HAP-1 (cell line): ENCODE measurements around the gene TTC9B.

Experiments used
- DNase-seq, 2 experiments: peaks; one replicate each; pipeline ENCODE4 v3.0.0-alpha.2; 2016 to 2020; ENCODE audit warnings: low spot score in 2 of 2
- H3K27me3 ChIP-seq: fragments of 250-450 bp; sonication (Bioruptor Pico); 2 replicates; pipeline ENCODE4 v1.5.1; 2020; ENCODE audit warnings: low read depth, mild to moderate bottlenecking, moderate library complexity
- H3K36me3 ChIP-seq: fragments of 250-450 bp; sonication (Bioruptor Pico); replicated peaks from 2 replicates; pipeline ENCODE4 v1.5.1; 2020; ENCODE audit warnings: mild to moderate bottlenecking
- H3K4me1 ChIP-seq: fragments of 250-450 bp; sonication (Bioruptor Pico); 2 replicates; pipeline ENCODE4 v1.5.1; 2020; ENCODE audit warnings: mild to moderate bottlenecking
- H3K4me3 ChIP-seq: fragments of 250-450 bp; sonication (Bioruptor Pico); 2 replicates; pipeline ENCODE4 v1.5.1; 2020; ENCODE audit warnings: mild to moderate bottlenecking, moderate library complexity
- H3K9me3 ChIP-seq: fragments of 250-450 bp; sonication (Bioruptor Pico); 2 replicates; pipeline ENCODE4 v1.5.1; 2020; ENCODE audit warnings: mild to moderate bottlenecking, moderate library complexity
- in situ Hi-C: fragments of 300-500 bp; cut with MboI; formaldehyde crosslinking; loops from 3 replicates; pipeline ENCODE4 v1.14.3; 2020; ENCODE audit warnings: low sequenced_read_pairs, inconsistent platforms, mixed read lengths

The TTC9B gene

DNA sequence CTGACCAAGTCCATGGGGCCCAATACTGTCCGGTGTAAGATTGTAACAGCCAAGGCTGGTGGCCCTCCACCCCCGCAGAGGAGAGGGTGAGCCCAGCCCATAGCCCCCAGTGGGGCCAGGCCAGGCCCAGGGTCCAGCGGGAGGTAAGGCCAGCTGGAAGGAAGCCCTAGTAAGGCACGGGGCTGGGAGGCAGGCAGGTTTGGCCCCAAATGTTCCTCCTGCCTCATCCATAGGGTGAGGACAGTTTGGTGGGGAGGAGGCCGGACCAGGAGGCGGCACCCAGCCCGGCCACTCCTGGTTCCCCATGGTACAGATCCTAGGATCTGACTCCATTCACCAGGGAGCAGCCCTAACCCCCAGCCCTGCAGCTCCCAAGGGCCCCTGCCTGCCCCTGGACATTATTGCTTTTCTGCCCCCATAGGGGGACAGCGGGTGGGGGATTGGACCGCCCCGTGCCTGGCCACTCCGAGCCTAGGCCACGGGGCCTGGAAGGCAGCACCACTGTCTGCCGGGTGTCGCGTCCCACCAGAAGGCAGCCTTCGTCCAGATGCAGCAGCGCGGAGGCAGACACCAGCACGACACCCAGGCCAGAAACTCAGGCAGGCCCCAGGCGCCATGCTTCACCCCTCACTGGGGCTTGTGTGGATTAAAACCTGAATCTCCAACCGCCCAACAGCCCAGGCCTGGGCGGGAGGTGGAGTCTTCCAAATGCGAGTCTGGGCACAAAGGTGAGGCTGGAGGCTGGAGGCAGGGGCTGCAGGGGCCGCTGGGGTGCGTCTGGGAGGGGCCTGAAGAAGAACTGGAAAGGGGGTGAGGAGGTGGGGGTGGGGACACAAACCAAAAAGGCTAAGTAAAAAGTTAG lies 15.0 kb upstream of the TTC9B start:
- Histone ChIP-seq H3K4me1 (no peaks in the 10 kb centered on the region), H3K36me3 (peaks cover 18% of the 10 kb centered on the region), H3K27me3 (peaks cover 1% of the 10 kb centered on the region), H3K9me3 (no peaks in the 10 kb centered on the region), H3K4me3 (no peak overlapping the region)
- in situ Hi-C loops, result no loop called here
- no peak for DNase-seq

GRCh38 chr19:40232479-40232878 lies 14.3 kb upstream of the TTC9B start:
- in situ Hi-C loops, result no loop called here
- H3K36me3 ChIP-seq, result peaks cover 17% of the 10 kb centered on the region
- peaks cover 5% of the 10 kb centered on the region for H3K27me3 ChIP-seq
- no peaks in the 10 kb centered on the region for H3K9me3 ChIP-seq
- DNase-seq, result no peak
- no peak overlapping the region for H3K4me3 ChIP-seq
- no peaks in the 10 kb centered on the region for H3K4me1 ChIP-seq

DNA sequence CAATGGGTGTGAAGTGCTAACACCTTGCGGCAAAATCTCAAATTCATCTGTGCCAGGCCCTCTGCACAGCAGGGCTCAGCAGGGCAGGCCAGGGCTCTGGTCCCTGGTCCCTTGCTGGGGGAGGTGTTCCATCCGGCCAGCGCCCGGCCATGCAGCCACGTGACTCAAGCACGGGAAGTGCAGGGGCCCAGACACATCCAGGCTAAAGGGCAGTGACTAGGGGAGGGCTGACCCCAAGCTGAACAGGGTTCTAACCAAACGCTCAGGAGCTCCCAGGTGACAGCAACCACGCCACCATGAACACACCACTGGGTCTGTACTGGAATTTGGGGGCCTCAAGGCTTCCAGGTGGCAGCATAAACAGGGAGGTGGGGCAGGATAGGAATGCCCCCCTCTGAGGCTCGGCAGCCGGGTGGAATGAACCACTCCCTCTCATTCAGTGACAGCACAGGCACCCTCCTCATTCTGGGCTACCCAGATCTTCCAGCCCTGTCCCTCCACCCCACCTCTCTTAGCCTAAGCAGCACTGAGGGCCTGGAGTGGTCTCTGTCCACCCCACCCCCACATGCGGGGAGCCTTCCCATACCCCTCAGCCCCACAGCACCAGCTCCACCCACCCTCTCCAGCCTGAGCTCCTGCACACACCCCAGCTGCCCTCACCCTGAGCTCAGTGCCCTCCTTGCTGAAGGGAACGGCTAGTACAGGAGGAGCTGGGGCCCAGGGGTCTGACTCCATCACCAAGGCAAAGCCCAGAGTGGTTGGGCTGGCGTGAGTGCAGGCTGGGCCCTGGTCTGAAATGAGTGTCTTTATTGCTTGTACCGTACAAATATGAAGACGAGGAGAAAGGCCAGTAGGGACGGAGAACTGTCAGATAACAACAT lies 13.6 kb upstream of the TTC9B start:
- Histone ChIP-seq H3K36me3 (peaks cover 10% of the 10 kb centered on the region), H3K4me1 (no peaks in the 10 kb centered on the region), H3K4me3 (no peak overlapping the region), H3K27me3 (peaks cover 5% of the 10 kb centered on the region), H3K9me3 (no peaks in the 10 kb centered on the region)
- DNase-seq, result no peak
- in situ Hi-C loops, result no loop called here

DNA sequence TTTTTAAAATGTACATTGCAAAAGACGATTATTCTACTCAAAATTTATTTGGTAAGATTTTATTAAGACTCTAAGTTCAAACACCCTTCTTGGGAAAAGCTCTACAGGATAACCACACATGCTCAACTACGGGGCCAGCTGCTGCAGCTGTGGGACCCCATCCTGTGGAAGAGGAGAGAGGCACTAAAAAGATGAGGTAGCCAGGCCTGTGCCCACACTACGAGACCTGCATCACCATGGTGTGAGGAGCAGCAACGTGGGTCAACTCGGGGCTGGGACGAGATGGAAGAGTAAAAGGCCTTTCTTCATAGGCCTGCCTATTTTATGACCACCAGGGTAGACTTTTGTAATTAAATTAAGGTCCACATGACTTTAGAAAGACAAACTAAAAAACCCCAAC lies 12.9 kb upstream of the TTC9B start:
- Histone ChIP-seq H3K27me3 (peaks cover 10% of the 10 kb centered on the region), H3K9me3 (no peaks in the 10 kb centered on the region), H3K4me1 (no peaks in the 10 kb centered on the region), H3K4me3 (no peak overlapping the region), H3K36me3 (peaks cover 7% of the 10 kb centered on the region; the same call in 1 of the 2 replicates)
- in situ Hi-C loops, result no loop called here
- DNase-seq, result no peak

GRCh38 chr19:40229926-40230417 lies 11.8 kb upstream of the TTC9B start:
- Histone ChIP-seq H3K4me3 (no peak overlapping the region), H3K9me3 (no peaks in the 10 kb centered on the region), H3K36me3 (0 out of 2 replicates have a peak, but pooled peaks cover under 1% of the 10 kb centered on the region), H3K4me1 (no peaks in the 10 kb centered on the region), H3K27me3 (peaks cover 21% of the 10 kb centered on the region)
- in situ Hi-C loops, result no loop called here
- DNase-seq, result no peak

DNA sequence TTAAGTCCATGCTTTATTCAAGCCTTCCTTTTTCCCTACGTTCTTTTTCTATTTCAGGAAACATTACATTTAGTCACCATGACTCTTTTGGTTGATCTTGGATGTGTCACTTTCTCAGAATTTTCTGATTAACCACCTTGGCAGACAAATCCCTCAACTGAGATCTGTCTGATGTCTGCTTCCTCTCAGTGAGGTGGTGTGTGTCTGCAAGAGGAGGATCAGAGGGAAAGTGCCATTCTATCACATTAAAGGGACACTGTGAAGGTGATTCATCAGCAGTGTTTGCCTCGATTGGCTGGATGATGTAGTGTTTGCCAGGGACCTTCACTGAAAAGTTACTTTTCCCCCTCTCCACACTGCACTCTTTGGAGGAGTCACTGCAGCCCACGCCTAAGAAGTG lies 11.3 kb upstream of the TTC9B start:
- in situ Hi-C loops, result no loop called here
- DNase-seq, result no peak
- Histone ChIP-seq H3K4me3 (no peak overlapping the region), H3K4me1 (no peaks in the 10 kb centered on the region), H3K36me3 (no peaks in the 10 kb centered on the region), H3K9me3 (no peaks in the 10 kb centered on the region), H3K27me3 (peaks cover 21% of the 10 kb centered on the region)

DNA sequence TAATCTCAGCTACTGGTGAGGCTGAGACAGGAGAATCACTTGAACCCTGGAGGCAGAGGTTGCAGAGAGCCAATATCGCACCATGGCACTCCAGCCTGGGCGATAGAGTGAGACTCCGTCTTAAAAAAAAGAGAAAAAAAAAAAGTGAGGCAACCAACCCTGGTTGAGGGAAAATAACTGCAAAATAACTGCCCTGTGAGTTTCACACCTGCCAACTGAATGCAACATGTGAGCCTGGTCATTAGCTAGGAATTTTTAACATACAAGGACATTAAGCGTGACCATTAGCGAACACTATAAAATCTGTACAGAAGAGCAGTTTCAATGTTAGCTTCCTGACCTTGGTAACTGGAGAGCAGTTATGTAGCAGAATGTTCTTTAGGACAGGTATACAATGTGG lies 10.7 kb upstream of the TTC9B start:
- in situ Hi-C loops, result no loop called here
- Histone ChIP-seq H3K9me3 (no peaks in the 10 kb centered on the region), H3K27me3 (peaks cover 21% of the 10 kb centered on the region), H3K4me3 (no peak overlapping the region), H3K4me1 (no peaks in the 10 kb centered on the region), H3K36me3 (no peaks in the 10 kb centered on the region)
- no peak for DNase-seq

- H3K9me3 ChIP-seq, result no peaks in the 10 kb centered on the region
- DNase-seq, result no peak
- H3K4me1 ChIP-seq, result no peaks in the 10 kb centered on the region
- H3K4me3 ChIP-seq, result no peak overlapping the region
- peaks cover 25% of the 10 kb centered on the region for H3K27me3 ChIP-seq
- no peaks in the 10 kb centered on the region for H3K36me3 ChIP-seq
- in situ Hi-C loops, result no loop called here
Measured at GRCh38 chr19:40228346-40228745, 10.2 kb upstream of the TTC9B start.

DNA sequence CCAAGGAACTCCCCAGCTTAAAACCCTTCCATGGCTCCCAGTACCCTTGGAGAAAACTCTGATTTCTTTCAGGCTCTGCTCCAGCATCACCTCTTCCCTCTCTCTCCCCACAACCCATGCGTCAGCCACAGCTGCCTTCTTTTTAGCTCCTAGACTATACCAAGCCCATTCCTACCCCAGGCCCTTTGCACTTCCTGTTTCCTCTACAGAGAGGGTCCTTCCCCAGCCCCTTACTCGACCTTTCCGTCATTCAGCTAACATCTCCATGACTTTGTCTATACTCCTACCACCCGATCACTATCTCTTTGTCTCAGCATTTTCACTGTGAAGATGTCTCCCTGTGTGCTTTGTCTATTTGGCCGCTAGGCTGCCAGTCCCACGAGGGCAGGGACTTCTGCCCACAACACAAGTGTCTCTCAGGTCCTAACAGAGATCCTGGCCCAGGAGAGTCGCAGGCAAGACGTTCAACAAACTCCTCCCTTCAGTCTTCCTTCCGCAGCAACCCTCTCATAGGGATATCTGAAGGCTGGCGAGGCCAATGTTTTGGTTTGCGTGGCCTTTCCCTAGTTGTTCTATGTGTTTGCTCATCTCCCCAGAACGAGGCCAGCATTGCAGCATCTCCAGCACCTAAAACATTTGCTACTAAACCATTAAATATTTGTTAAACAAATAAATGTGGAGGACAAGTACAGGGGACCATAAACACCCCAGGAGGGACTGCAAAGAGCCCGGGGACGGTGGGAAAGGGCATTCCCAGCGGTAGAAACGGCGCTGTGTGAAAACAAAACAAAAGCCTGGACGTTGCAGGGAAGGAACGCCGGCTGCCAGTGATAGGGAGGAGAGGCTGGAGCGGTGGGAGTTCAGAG lies 7.5 kb upstream of the TTC9B start:
- H3K9me3 ChIP-seq, result no peaks in the 10 kb centered on the region
- no peaks in the 10 kb centered on the region for H3K4me1 ChIP-seq
- no peak for DNase-seq
- H3K27me3 ChIP-seq, result peaks cover 25% of the 10 kb centered on the region
- no peaks in the 10 kb centered on the region for H3K36me3 ChIP-seq
- in situ Hi-C loops, result no loop called here
- no peak overlapping the region for H3K4me3 ChIP-seq

GRCh38 chr19:40224342-40225150 lies 6.4 kb upstream of the TTC9B start:
- H3K36me3 ChIP-seq, result no peaks in the 10 kb centered on the region
- peaks cover 29% of the 10 kb centered on the region for H3K27me3 ChIP-seq
- no peaks in the 10 kb centered on the region for H3K4me1 ChIP-seq
- in situ Hi-C loops, result loop anchor here (5.0 kb wide), 1 partner anchor 87 kb away; no protein-coding TSS in a partner anchor
- no peaks in the 10 kb centered on the region for H3K9me3 ChIP-seq
- no peak overlapping the region for H3K4me3 ChIP-seq
- no peak for DNase-seq

- no peak for DNase-seq
- no peaks in the 10 kb centered on the region for H3K9me3 ChIP-seq
- H3K4me3 ChIP-seq, result no peak overlapping the region
- no peaks in the 10 kb centered on the region for H3K36me3 ChIP-seq
- no peaks in the 10 kb centered on the region for H3K4me1 ChIP-seq
- H3K27me3 ChIP-seq, result peaks cover 42% of the 10 kb centered on the region
- in situ Hi-C loops, result loop anchor here (5.0 kb wide), 1 partner anchor 86 kb away; no protein-coding TSS in a partner anchor
Measured at GRCh38 chr19:40223135-40223822, 5.1 kb upstream of the TTC9B start.
